Measurements from ENCODE around the gene RGL2. TPM values are rescaled to one million over a fixed set of nuclear protein-coding genes. Genes with fewer than 3 reads are reported as not detected.

The RGL2 gene
- polyA plus RNA-seq, 1 of the 3 experiments (the other 2 are of a cell fraction): 59.4 TPM

DNA sequence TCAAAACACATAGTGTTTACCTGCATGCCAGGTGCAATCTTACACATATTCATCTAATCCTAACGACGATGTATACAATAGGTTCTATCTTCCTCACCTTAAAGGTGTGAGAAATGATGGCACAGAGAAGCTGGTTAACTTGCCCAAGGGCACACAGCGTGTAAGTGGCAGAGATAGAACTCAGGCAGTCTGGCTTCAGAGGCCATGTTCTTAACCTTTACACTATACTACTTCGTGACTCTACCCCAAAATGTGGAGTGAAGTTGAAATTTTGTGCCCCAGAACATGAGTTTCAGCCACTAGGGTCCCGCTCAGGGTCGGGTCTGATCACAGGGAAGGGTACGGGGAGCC, 27.6 kb downstream of the RGL2 start:
- 0 out of 2 replicates have a peak, but pooled peaks have one; percentile 38 for TF ChIP-seq RCOR1 (IDR thresholded peaks at IDR 0.05; ENCODE audit: low read length)
- peak; percentile 19 for TF ChIP-seq CHD2 (IDR thresholded peaks at IDR 0.05; ENCODE audit: low read length, partially characterized antibody)
- TF ChIP-seq MXI1 (IDR thresholded peaks at IDR 0.05; ENCODE audit: low read depth, low read length): peak; percentile 35; the same call in 1 of the 2 replicates
- TF ChIP-seq TAF1 (IDR thresholded peaks at IDR 0.05; ENCODE audit: borderline replicate concordance, low read depth, low read length): no peak
- Histone ChIP-seq H3K27me3 (ENCODE audit: insufficient read depth) (no peaks in the 10 kb centered on the region), H3K27ac (ENCODE audit: low read depth in 2 of 2, low read length in 1 of 2) (peak overlapping the region; percentile 88 to 99), H3K36me3 (replicated peaks in 1 of 2; ENCODE audit: control insufficient read depth in 1 of 2, insufficient read depth in 2 of 2, low read length in 1 of 2) (peaks cover 63 to 65% of the 10 kb centered on the region in 2 experiments), H3K9me2 (no peaks in the 10 kb centered on the region), H3K4me2 (peak overlapping the region; percentile 94), H3K9me3 (no peaks in the 10 kb centered on the region), H3F3A (replicated peaks; ENCODE audit: insufficient read depth) (peaks cover 39% of the 10 kb centered on the region), H2AFZ (ENCODE audit: low read depth) (peak overlapping the region; percentile 86), H3K4me1 (ENCODE audit: control insufficient read depth in 1 of 2, insufficient read depth in 2 of 2, low read depth in 1 of 2, low read length in 1 of 2) (peaks cover 25 to 35% of the 10 kb centered on the region in 2 experiments; a peak in 3 of 4 replicates), H3K4me3 (ENCODE audit: low read depth in 2 of 2, low read length in 1 of 2) (peak overlapping the region; percentile 76 to 91), H4K20me1 (ENCODE audit: insufficient read depth) (peaks cover 38% of the 10 kb centered on the region), H3K9ac (peak overlapping the region; percentile 76), H3K79me2 (ENCODE audit: insufficient read depth) (peaks cover 63% of the 10 kb centered on the region)
- CTCF ChIA-PET: interaction anchor here (1.0 to 3.5 kb wide), 7 partner anchors 8 to 283 kb away, joined by 3 to 18 read pairs (median 4); partner anchors contain the start of genes RGL2 and ZBTB22
- DNase-seq: no peak
- POLR2A ChIA-PET: interaction anchor here (1.6 to 2.2 kb wide), 8 partner anchors 9 to 300 kb away, joined by 3 to 19 read pairs (median 10); partner anchors contain the start of genes PFDN6, RGL2, RING1 and WDR46
- 0% methylated on average over 4 of the region's 7 CpGs for WGBS (ENCODE audit: low lambda C conversion rate)

DNA sequence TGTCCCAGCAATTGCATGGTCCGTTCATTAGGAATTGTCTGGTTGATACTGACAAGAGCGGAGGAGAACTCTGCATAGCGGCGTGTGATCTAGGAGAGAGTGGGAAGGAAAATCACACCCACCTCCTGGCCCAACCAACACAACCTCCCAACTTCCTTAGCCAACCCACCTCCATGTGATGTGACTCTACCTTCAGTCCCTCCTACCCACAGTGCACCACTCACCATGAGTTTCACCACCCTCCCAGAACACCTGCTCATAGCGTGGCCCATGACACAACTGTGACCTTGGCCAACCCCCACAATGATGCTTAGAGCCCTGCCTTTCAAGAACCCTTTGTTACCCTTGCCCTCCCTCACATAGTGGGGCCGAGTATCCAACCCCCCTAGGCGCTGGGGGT, 34.7 kb downstream of the RGL2 start:
- POLR2A ChIA-PET: no interaction called here
- Histone ChIP-seq H3K36me3 (replicated peaks in 1 of 2; ENCODE audit: control insufficient read depth in 1 of 2, insufficient read depth in 2 of 2, low read length in 1 of 2) (peaks cover 44 to 48% of the 10 kb centered on the region in 2 experiments), H3F3A (replicated peaks; ENCODE audit: insufficient read depth) (no peaks in the 10 kb centered on the region), H3K9me3 (no peaks in the 10 kb centered on the region), H2AFZ (ENCODE audit: low read depth) (no peak overlapping the region), H3K9me2 (no peaks in the 10 kb centered on the region), H3K4me1 (ENCODE audit: control insufficient read depth in 1 of 2, insufficient read depth in 2 of 2, low read depth in 1 of 2, low read length in 1 of 2) (no peaks in the 10 kb centered on the region; a peak in 1 of 4 replicates), H3K4me3 (ENCODE audit: low read depth in 2 of 2, low read length in 1 of 2) (no peak overlapping the region), H3K9ac (no peak overlapping the region), H3K27me3 (ENCODE audit: insufficient read depth) (no peaks in the 10 kb centered on the region), H3K27ac (ENCODE audit: low read depth in 2 of 2, low read length in 1 of 2) (no peak overlapping the region), H4K20me1 (ENCODE audit: insufficient read depth) (no peaks in the 10 kb centered on the region), H3K4me2 (no peak overlapping the region), H3K79me2 (ENCODE audit: insufficient read depth) (peaks cover 6% of the 10 kb centered on the region; the same call in 1 of the 2 replicates)
- TF ChIP-seq ELF1 (IDR thresholded peaks at IDR 0.05) (no peak), TEAD4 (IDR thresholded peaks at IDR 0.05; ENCODE audit: borderline replicate concordance, insufficient read depth) (no peak), POLR2AphosphoS5 (IDR thresholded peaks at IDR 0.05; ENCODE audit: low read depth, low read length) (no peak), TAF1 (IDR thresholded peaks at IDR 0.05; ENCODE audit: borderline replicate concordance, low read depth, low read length) (no peak), YY1 (IDR thresholded peaks at IDR 0.05; ENCODE audit: low read depth) (no peak), EZH2phosphoT487 (IDR thresholded peaks at IDR 0.05; ENCODE audit: borderline replicate concordance, low read depth) (no peak), FOSL2 (IDR thresholded peaks at IDR 0.05; ENCODE audit: borderline replicate concordance, low read depth) (no peak), EP300 (IDR thresholded peaks at IDR 0.05; ENCODE audit: borderline replicate concordance in 1 of 2, low read depth in 1 of 2, low read length in 1 of 2) (no peak), SMC3 (IDR thresholded peaks at IDR 0.05; ENCODE audit: low read depth, low read length) (no peak), JUND (IDR thresholded peaks at IDR 0.05) (no peak), RFX5 (IDR thresholded peaks at IDR 0.05; ENCODE audit: low read length) (no peak)
- TF ChIP-seq, protein P1, sequence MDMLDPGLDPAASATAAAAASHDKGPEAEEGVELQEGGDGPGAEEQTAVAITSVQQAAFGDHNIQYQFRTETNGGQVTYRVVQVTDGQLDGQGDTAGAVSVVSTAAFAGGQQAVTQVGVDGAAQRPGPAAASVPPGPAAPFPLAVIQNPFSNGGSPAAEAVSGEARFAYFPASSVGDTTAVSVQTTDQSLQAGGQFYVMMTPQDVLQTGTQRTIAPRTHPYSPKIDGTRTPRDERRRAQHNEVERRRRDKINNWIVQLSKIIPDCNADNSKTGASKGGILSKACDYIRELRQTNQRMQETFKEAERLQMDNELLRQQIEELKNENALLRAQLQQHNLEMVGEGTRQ (IDR thresholded peaks at IDR 0.05; ENCODE audit: borderline replicate concordance, low read depth, low read length): no peak
- TF ChIP-seq, protein P2, sequence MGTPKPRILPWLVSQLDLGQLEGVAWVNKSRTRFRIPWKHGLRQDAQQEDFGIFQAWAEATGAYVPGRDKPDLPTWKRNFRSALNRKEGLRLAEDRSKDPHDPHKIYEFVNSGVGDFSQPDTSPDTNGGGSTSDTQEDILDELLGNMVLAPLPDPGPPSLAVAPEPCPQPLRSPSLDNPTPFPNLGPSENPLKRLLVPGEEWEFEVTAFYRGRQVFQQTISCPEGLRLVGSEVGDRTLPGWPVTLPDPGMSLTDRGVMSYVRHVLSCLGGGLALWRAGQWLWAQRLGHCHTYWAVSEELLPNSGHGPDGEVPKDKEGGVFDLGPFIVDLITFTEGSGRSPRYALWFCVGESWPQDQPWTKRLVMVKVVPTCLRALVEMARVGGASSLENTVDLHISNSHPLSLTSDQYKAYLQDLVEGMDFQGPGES (IDR thresholded peaks at IDR 0.05; ENCODE audit: low read depth, low read length): no peak
- TF ChIP-seq, protein P3, sequence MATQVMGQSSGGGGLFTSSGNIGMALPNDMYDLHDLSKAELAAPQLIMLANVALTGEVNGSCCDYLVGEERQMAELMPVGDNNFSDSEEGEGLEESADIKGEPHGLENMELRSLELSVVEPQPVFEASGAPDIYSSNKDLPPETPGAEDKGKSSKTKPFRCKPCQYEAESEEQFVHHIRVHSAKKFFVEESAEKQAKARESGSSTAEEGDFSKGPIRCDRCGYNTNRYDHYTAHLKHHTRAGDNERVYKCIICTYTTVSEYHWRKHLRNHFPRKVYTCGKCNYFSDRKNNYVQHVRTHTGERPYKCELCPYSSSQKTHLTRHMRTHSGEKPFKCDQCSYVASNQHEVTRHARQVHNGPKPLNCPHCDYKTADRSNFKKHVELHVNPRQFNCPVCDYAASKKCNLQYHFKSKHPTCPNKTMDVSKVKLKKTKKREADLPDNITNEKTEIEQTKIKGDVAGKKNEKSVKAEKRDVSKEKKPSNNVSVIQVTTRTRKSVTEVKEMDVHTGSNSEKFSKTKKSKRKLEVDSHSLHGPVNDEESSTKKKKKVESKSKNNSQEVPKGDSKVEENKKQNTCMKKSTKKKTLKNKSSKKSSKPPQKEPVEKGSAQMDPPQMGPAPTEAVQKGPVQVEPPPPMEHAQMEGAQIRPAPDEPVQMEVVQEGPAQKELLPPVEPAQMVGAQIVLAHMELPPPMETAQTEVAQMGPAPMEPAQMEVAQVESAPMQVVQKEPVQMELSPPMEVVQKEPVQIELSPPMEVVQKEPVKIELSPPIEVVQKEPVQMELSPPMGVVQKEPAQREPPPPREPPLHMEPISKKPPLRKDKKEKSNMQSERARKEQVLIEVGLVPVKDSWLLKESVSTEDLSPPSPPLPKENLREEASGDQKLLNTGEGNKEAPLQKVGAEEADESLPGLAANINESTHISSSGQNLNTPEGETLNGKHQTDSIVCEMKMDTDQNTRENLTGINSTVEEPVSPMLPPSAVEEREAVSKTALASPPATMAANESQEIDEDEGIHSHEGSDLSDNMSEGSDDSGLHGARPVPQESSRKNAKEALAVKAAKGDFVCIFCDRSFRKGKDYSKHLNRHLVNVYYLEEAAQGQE (IDR thresholded peaks at IDR 0.05; ENCODE audit: low read depth, low read length): no peak
- TF ChIP-seq, protein P4, sequence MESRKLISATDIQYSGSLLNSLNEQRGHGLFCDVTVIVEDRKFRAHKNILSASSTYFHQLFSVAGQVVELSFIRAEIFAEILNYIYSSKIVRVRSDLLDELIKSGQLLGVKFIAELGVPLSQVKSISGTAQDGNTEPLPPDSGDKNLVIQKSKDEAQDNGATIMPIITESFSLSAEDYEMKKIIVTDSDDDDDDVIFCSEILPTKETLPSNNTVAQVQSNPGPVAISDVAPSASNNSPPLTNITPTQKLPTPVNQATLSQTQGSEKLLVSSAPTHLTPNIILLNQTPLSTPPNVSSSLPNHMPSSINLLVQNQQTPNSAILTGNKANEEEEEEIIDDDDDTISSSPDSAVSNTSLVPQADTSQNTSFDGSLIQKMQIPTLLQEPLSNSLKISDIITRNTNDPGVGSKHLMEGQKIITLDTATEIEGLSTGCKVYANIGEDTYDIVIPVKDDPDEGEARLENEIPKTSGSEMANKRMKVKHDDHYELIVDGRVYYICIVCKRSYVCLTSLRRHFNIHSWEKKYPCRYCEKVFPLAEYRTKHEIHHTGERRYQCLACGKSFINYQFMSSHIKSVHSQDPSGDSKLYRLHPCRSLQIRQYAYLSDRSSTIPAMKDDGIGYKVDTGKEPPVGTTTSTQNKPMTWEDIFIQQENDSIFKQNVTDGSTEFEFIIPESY (IDR thresholded peaks at IDR 0.05; ENCODE audit: borderline replicate concordance, low read depth): no peak
- CTCF ChIA-PET: interaction anchor here (1.1 to 2.6 kb wide), 2 partner anchors 8 to 15 kb away, joined by 5 to 18 read pairs; partner anchors contain the start of genes RPS18 and VPS52
- 98% methylated on average over 7 of the region's 7 CpGs for WGBS (ENCODE audit: low lambda C conversion rate)
- DNase-seq: no peak
